Vagina (tissue), 2 donors: Measurements from ENCODE around the gene BTRC. TPM values are rescaled to one million over a fixed set of nuclear protein-coding genes. Genes with fewer than 3 reads are reported as not detected.

Source experiments
- DNase-seq, 2 donors: peaks; one replicate each; pipeline ENCODE4 v3.0.0-alpha.2; 2017; ENCODE audit errors: extremely low spot score in 2 of 2
- H3K27ac ChIP-seq: fragments of 200-600 bp; sonication (generic); one replicate; pipeline ENCODE4 v1.5.1; 2019
- H3K27me3 ChIP-seq: fragments of 200-600 bp; sonication (generic); one replicate; pipeline ENCODE4 v1.5.1; 2019
- H3K36me3 ChIP-seq, 2 donors: fragments of 200-600 bp; sonication (generic); one replicate each; pipeline ENCODE4 v1.5.1; 2017 to 2019
- H3K4me1 ChIP-seq: fragments of 200-600 bp; sonication (generic); one replicate; pipeline ENCODE4 v1.5.1; 2019
- H3K4me3 ChIP-seq, 2 donors: fragments of 200-600 bp; sonication (generic); 1 replicate in 1 of 2; 2 replicates in 1 of 2; pipeline ENCODE4 v1.5.1; 2016 to 2019
- H3K9me3 ChIP-seq: fragments of 200-600 bp; sonication (generic); one replicate; pipeline ENCODE4 v1.5.1; 2019
- POLR2A ChIP-seq, 2 donors: fragments of 450-650 bp; IDR thresholded peaks; one replicate each; pipeline ENCODE4 v1.6.1; 2017; ENCODE audit warnings: antibody characterized with exemption in 2 of 2, mild to moderate bottlenecking in 2 of 2, moderate library complexity in 2 of 2
- POLR2AphosphoS5 ChIP-seq, 2 donors: sonication (generic); formaldehyde crosslinking; IDR thresholded peaks; one replicate each; pipeline ENCODE4 v1.9.0; 2017; ENCODE audit warnings: antibody characterized with exemption in 2 of 2, mild to moderate bottlenecking in 2 of 2, low read depth in 1 of 2; ENCODE audit not compliant: insufficient read depth in 1 of 2
- intact Hi-C: fragments of 100-400 bp; cut with DNase I; formaldehyde crosslinking; loops from one replicate; pipeline ENCODE4 v1.15.1; 2023
- total RNA-seq: library from RNA; depleted of rRNA; stranded (reverse); fragments of >200 nt; gene quantifications from one replicate; pipeline ENCODE4 v1.2.3, GENCODE V29; 2016
- TF ChIP-seq, protein P1 (sequence below), 3 experiments: fragments of 450-650 bp in 2 of 3; fragments of 200-600 bp in 1 of 3; sonication (generic) in 1 of 3; IDR thresholded peaks; one replicate each; pipeline ENCODE4 v1.5.1; 2017 to 2019; ENCODE audit warnings: antibody characterized with exemption in 3 of 3, mild to moderate bottlenecking in 2 of 3, moderate library complexity in 2 of 3

The BTRC gene
- total RNA-seq, 1 donor from 2014 or later = 12.5 TPM

DNA sequence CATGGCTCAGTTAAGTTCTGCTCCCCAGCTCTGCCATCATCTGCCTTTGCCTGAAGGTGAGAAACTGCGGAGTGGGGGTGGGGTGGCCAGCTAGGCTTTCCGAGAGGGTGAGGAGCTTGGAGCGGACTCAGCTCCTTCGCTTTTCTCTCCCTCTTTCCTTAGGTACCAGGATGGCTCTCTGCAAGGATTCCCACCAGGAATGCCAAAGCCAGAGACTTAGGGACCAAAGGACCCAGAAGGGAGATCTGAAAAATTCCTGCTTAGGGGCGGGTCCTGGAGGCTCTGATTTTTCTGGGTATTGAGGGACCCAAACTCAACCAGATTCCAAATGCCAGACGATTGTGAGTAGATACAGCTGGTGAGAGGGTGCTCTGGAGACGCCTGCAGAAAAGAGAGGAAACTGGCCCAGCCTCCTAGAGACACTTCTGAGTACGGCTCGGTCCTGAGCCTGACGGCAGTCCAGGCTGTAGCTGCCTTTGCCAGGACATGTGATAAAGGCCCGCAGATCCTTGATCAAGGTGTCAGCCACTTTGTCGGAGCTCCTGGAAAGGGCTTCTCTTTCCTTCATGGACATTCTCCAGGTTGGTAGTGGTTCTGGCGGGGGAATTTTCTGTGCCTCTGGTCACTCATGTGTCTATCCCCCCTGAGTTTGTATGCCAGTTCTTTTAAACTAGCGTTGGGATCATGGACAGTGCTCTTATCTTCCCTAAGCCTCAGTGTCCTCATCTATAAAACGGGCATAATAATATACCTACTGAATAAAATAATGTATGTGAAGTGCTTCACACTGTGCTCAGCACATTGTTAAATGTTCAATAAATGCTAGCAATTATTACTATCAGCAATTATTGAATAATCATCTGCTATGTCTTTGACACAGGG, 42.5 kb upstream of the BTRC start:
- peaks cover 11% of the 10 kb centered on the region for H3K4me1 ChIP-seq
- no peak for TF ChIP-seq POLR2A (IDR thresholded peaks at IDR 0.05)
- TF ChIP-seq, protein P1, sequence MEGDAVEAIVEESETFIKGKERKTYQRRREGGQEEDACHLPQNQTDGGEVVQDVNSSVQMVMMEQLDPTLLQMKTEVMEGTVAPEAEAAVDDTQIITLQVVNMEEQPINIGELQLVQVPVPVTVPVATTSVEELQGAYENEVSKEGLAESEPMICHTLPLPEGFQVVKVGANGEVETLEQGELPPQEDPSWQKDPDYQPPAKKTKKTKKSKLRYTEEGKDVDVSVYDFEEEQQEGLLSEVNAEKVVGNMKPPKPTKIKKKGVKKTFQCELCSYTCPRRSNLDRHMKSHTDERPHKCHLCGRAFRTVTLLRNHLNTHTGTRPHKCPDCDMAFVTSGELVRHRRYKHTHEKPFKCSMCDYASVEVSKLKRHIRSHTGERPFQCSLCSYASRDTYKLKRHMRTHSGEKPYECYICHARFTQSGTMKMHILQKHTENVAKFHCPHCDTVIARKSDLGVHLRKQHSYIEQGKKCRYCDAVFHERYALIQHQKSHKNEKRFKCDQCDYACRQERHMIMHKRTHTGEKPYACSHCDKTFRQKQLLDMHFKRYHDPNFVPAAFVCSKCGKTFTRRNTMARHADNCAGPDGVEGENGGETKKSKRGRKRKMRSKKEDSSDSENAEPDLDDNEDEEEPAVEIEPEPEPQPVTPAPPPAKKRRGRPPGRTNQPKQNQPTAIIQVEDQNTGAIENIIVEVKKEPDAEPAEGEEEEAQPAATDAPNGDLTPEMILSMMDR (IDR thresholded peaks at IDR 0.05) = no peak
- TF ChIP-seq POLR2AphosphoS5 (IDR thresholded peaks at IDR 0.05; ENCODE audit: insufficient read depth in 1 of 2, low read depth in 1 of 2) = no peak
- no peak for DNase-seq
- no peak overlapping the region for H3K27ac ChIP-seq
- H3K36me3 ChIP-seq = no peaks in the 10 kb centered on the region
- no peaks in the 10 kb centered on the region for H3K27me3 ChIP-seq
- no peaks in the 10 kb centered on the region for H3K9me3 ChIP-seq
- intact Hi-C loops = no loop called here
- no peak overlapping the region for H3K4me3 ChIP-seq

DNA sequence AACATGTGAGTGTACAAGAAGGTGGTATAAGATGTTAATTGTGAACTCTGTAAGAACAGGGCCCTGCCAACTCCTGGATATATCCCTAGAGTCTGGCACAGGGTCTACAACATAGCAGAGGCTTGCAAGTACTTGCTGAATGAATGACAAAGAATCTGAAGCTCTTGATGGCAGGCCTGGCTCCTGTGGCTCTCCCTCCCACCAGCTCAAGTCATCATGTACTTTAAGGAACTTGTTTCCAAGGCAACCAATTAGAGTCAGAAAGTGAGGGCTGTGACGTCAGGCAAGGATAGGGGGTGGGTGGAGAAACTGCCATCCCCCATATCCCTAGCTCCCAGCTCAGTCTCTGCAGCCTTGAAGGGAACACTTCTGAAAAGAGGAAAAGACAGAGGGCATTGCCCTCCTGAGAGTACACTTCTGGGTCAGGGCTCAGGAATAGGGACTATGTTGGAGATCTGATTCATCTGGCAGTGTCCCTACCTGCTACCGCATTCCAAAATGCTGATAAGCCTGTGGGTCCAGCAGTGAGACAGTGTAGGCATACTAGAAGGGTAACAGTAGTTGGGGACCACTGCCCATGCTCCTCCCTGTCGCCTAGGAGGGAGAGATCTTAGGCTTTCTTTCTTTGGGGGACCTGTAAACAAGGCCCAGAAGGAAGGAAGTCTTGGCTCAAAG, 34.6 kb upstream of the BTRC start:
- no peak for TF ChIP-seq POLR2AphosphoS5 (IDR thresholded peaks at IDR 0.05; ENCODE audit: insufficient read depth in 1 of 2, low read depth in 1 of 2)
- TF ChIP-seq, protein P1 (IDR thresholded peaks at IDR 0.05) = no peak
- TF ChIP-seq POLR2A (IDR thresholded peaks at IDR 0.05) = no peak

DNA sequence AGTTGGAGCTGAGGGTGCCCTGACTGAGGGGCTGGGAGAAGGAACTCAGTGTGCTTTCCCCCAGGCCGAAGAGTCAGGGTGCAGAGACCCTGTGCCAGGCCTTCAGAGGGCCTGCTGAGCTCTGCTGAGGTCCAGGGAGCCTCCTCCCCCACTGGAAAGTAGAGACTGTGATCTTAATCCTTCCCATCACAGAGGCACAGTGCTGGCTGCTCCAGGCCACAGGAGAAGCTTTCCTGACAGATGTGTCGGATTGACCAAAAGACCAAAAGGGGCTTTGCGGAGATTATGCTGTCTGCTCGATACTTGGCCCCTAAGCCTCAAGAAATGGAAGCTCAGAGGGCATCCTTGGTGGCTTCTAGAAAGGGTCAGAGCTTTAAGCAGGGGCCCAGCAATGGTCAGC, 32.9 kb upstream of the BTRC start:
- Histone ChIP-seq H3K4me1 (no peaks in the 10 kb centered on the region), H3K27me3 (no peaks in the 10 kb centered on the region), H3K9me3 (no peaks in the 10 kb centered on the region), H3K36me3 (no peaks in the 10 kb centered on the region), H3K27ac (no peak overlapping the region), H3K4me3 (no peak overlapping the region)
- DNase-seq = no peak
- intact Hi-C loops = no loop called here
- TF ChIP-seq, protein P1 (IDR thresholded peaks at IDR 0.05) = no peak

More for the DNA sequence above, 34.6 kb upstream of the BTRC start:
- no peak overlapping the region for H3K4me3 ChIP-seq
- no peaks in the 10 kb centered on the region for H3K36me3 ChIP-seq
- intact Hi-C loops = no loop called here
- no peak for DNase-seq
- no peak overlapping the region for H3K27ac ChIP-seq
- no peaks in the 10 kb centered on the region for H3K27me3 ChIP-seq
- H3K9me3 ChIP-seq = no peaks in the 10 kb centered on the region
- no peaks in the 10 kb centered on the region for H3K4me1 ChIP-seq

DNA sequence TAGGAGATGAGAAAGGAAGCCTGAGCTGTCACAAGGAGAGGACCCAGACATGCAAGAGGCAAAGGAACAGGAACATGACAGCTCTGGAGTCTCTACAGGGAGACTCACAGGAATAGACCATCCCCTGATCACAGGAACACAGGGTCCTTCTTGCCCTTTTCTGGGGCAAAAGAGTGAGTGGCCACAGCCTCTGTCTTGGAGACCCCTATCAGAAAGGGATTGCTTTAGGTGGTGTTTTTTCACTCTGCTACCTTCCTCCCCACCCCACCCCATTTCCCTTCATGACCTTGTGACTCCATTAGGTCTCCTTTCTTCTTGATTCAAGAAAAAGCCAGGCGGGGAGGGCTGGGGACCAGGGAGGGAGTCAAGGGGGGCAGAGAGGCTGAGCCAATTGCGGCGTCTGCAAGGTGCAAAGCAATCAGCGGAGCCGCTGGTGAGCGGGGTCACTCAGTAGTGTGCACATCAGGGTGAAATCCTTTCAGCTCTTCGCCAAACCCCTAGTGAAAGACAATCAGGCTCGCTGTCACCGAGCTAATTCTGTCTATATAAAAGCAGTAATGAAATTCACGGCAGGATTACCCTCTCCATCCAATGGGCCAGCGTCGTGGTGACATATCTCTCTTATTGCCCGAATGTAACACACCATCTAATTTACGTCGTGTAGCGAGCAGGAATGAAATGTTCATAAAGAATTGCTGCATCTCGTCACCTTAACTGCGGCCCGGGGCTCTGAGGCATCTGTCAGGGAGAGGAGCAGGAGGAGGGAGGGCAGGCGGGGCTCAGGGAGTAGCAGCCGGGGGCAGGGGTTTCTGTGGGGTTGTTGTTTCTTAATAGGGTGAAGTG, 31.5 kb upstream of the BTRC start:
- no peak overlapping the region for H3K4me3 ChIP-seq
- no peak for DNase-seq
- no peak overlapping the region for H3K27ac ChIP-seq
- H3K4me1 ChIP-seq = no peaks in the 10 kb centered on the region
- H3K36me3 ChIP-seq = no peaks in the 10 kb centered on the region
- intact Hi-C loops = no loop called here
- TF ChIP-seq, protein P1 (IDR thresholded peaks at IDR 0.05) = no peak
- TF ChIP-seq POLR2A (IDR thresholded peaks at IDR 0.05) (no peak), POLR2AphosphoS5 (IDR thresholded peaks at IDR 0.05; ENCODE audit: insufficient read depth in 1 of 2, low read depth in 1 of 2) (no peak)
- no peaks in the 10 kb centered on the region for H3K27me3 ChIP-seq
- no peaks in the 10 kb centered on the region for H3K9me3 ChIP-seq
